Smooth muscle cell (in vitro differentiated cells): ENCODE results near the gene NDE1. TPM values are rescaled to one million over a fixed set of nuclear protein-coding genes. Genes with fewer than 3 reads are reported as not detected.
"Not testable (repeated sequence)": the region's sequence is repeated elsewhere in the genome, so short reads cannot be mapped to it uniquely, and the experiment has no call there.

Source experiments
- DNase-seq: peaks from one replicate; lab custom pipeline; 2025; ENCODE audit not compliant: unreplicated experiment; lab: John Stamatoyannopoulos, UW
- H2AFZ ChIP-seq: fragments of 200-600 bp; sonication (generic); 2 replicates; pipeline ENCODE4 v1.6.0; 2016; ENCODE audit warnings: antibody characterized with exemption, low read depth, mild to moderate bottlenecking
- H3F3A ChIP-seq: fragments of 200-600 bp; sonication (generic); 2 replicates; pipeline ENCODE4 v1.6.0; 2017; ENCODE audit warnings: antibody characterized with exemption, low read depth
- H3K27ac ChIP-seq: fragments of 200-600 bp; sonication (generic); 2 replicates; pipeline ENCODE4 v1.5.1; 2016; ENCODE audit warnings: low read depth, mild to moderate bottlenecking
- H3K27me3 ChIP-seq: fragments of 200-600 bp; sonication (generic); 2 replicates; pipeline ENCODE4 v1.6.1; 2016; ENCODE audit warnings: low read depth, mild to moderate bottlenecking
- H3K36me3 ChIP-seq: fragments of 200-600 bp; sonication (generic); 2 replicates; pipeline ENCODE4 v1.5.1; 2016; ENCODE audit warnings: low read depth
- H3K4me1 ChIP-seq: fragments of 200-600 bp; sonication (generic); 2 replicates; pipeline ENCODE4 v1.5.1; 2016; ENCODE audit warnings: low read depth
- H3K4me2 ChIP-seq: fragments of 200-600 bp; sonication (generic); 2 replicates; pipeline ENCODE4 v1.6.0; 2016; ENCODE audit warnings: mild to moderate bottlenecking
- H3K4me3 ChIP-seq: fragments of 200-600 bp; sonication (generic); 2 replicates; pipeline ENCODE4 v1.5.1; 2016; ENCODE audit warnings: mild to moderate bottlenecking
- H3K79me2 ChIP-seq: fragments of 200-600 bp; sonication (generic); 2 replicates; pipeline ENCODE4 v1.6.0; 2016; ENCODE audit warnings: low read depth, mild to moderate bottlenecking
- H3K9ac ChIP-seq: fragments of 200-600 bp; sonication (generic); 2 replicates; pipeline ENCODE4 v1.6.0; 2016; ENCODE audit warnings: low read depth
- H3K9me3 ChIP-seq: fragments of 200-600 bp; sonication (generic); replicated peaks from 2 replicates; pipeline ENCODE4 v1.5.1; 2016; ENCODE audit warnings: low read depth
- H4K20me1 ChIP-seq: fragments of 200-600 bp; sonication (generic); 2 replicates; pipeline ENCODE4 v1.6.0; 2016; ENCODE audit warnings: low read depth
- CTCF ChIP-seq: fragments of 200-600 bp; sonication (generic); IDR thresholded peaks from 2 replicates; pipeline ENCODE4 v1.5.1; 2017; ENCODE audit warnings: borderline replicate concordance, mild to moderate bottlenecking, antibody characterized with exemption; ENCODE audit not compliant: insufficient read depth, poor library complexity, severe bottlenecking
- WGBS: methylation state at CpG from one replicate; pipeline ENCODE4 v1.1.7; 2016; ENCODE audit warnings: low lambda C conversion rate; 5-methylcytosine and 5-hydroxymethylcytosine counted together
- polyA plus RNA-seq: library from polyadenylated mRNA; unstranded; fragments of >200 nt; fragmentation: Nextera tagmentation; extraction: Ambion mirVana; gene quantifications from 2 replicates; pipeline ENCODE4 v1.2.1, GENCODE V29; 2016
- total RNA-seq: library from RNA; depleted of rRNA; stranded (reverse); fragments of >200 nt; gene quantifications from 2 replicates; pipeline ENCODE4 v1.2.3, GENCODE V29; 2014

Gene NDE1
- total and polyA plus RNA-seq, 2 experiments from 2014 or later: 12.2 to 17.9 TPM

- Histone ChIP-seq H3F3A (peaks cover 12% of the 10 kb centered on the region), H4K20me1 (peaks cover 27% of the 10 kb centered on the region), H3K9ac (peak overlapping the region; percentile 90), H3K4me2 (peak overlapping the region; percentile 95), H3K9me3 (no peaks in the 10 kb centered on the region), H3K4me1 (no peaks in the 10 kb centered on the region), H2AFZ (peak overlapping the region; percentile 99), H3K27me3 (no peaks in the 10 kb centered on the region), H3K4me3 (peak overlapping the region; percentile 93), H3K79me2 (peaks cover 50% of the 10 kb centered on the region), H3K36me3 (no peaks in the 10 kb centered on the region), H3K27ac (peak overlapping the region; percentile 43)
- 4% methylated on average over 16 of the region's 18 CpGs for WGBS
- no peak for TF ChIP-seq CTCF
- DNase-seq: no peak
Measured at GRCh38 chr16:15650698-15651171, 690 bp downstream of the NDE1 start.

GRCh38 chr16:15652293-15653001 is 2.4 kb downstream of the NDE1 start:
- no peak for DNase-seq
- H3K79me2 ChIP-seq: peaks cover 66% of the 10 kb centered on the region
- no peak overlapping the region for H2AFZ ChIP-seq
- H3K4me2 ChIP-seq: no peak overlapping the region
- peaks cover 12% of the 10 kb centered on the region for H3F3A ChIP-seq
- H3K27me3 ChIP-seq: no peaks in the 10 kb centered on the region
- peak overlapping the region; percentile 25 for H3K27ac ChIP-seq
- no peak for TF ChIP-seq CTCF
- H3K4me1 ChIP-seq: no peaks in the 10 kb centered on the region
- H3K4me3 ChIP-seq: no peak overlapping the region
- H3K9ac ChIP-seq: no peak overlapping the region
- WGBS: 94% methylated on average over 14 of the region's 14 CpGs
- no peaks in the 10 kb centered on the region for H3K36me3 ChIP-seq
- H3K9me3 ChIP-seq: no peaks in the 10 kb centered on the region
- peaks cover 35% of the 10 kb centered on the region for H4K20me1 ChIP-seq

GRCh38 chr16:15653227-15653626 is 3.2 kb downstream of the NDE1 start:
- TF ChIP-seq CTCF: no peak
- H3K9ac ChIP-seq: no peak overlapping the region

GRCh38 chr16:15654591-15654990 is 4.5 kb downstream of the NDE1 start:
- Histone ChIP-seq H3K27ac (no peak overlapping the region), H3K79me2 (peaks cover 80% of the 10 kb centered on the region), H2AFZ (no peak overlapping the region), H3K27me3 (no peaks in the 10 kb centered on the region), H3K36me3 (no peaks in the 10 kb centered on the region), H3K4me3 (no peak overlapping the region), H3K9me3 (no peaks in the 10 kb centered on the region), H3K4me1 (no peaks in the 10 kb centered on the region), H4K20me1 (peaks cover 52% of the 10 kb centered on the region), H3K9ac (no peak overlapping the region), H3K4me2 (no peak overlapping the region), H3F3A (peaks cover 12% of the 10 kb centered on the region)
- no peak for DNase-seq
- no peak for TF ChIP-seq CTCF
- 92% methylated on average over 2 of the region's 2 CpGs for WGBS

More at GRCh38 chr16:15653227-15653626, 3.2 kb downstream of the NDE1 start:
- H3F3A ChIP-seq: peaks cover 12% of the 10 kb centered on the region
- H3K4me3 ChIP-seq: no peak overlapping the region
- no peaks in the 10 kb centered on the region for H3K36me3 ChIP-seq
- 5% methylated on average over 4 of the region's 4 CpGs for WGBS
- peak overlapping the region; percentile 46 for H3K4me2 ChIP-seq
- H3K27ac ChIP-seq: peak overlapping the region; percentile 25
- no peaks in the 10 kb centered on the region for H3K27me3 ChIP-seq
- no peak for DNase-seq
- no peaks in the 10 kb centered on the region for H3K4me1 ChIP-seq
- no peaks in the 10 kb centered on the region for H3K9me3 ChIP-seq
- peaks cover 73% of the 10 kb centered on the region for H3K79me2 ChIP-seq
- H4K20me1 ChIP-seq: peaks cover 42% of the 10 kb centered on the region
- no peak overlapping the region for H2AFZ ChIP-seq

- H3K4me1 ChIP-seq, H3K9me3 ChIP-seq, H3K4me3 ChIP-seq, H2AFZ ChIP-seq, DNase-seq, H3K9ac ChIP-seq, H3K4me2 ChIP-seq, H3K27ac ChIP-seq, H3K27me3 ChIP-seq, H3K36me3 ChIP-seq: not testable (repeated sequence)
- WGBS: 100% methylated on average over 4 of the region's 6 CpGs
- peaks cover 12% of the 10 kb centered on the region for H3F3A ChIP-seq
- H3K79me2 ChIP-seq: peaks cover 79% of the 10 kb centered on the region
- H4K20me1 ChIP-seq: peaks cover 61% of the 10 kb centered on the region
Measured at GRCh38 chr16:15655561-15655960, 5.5 kb downstream of the NDE1 start.
